ENCODE results near the gene SH3RF3.

The SH3RF3 gene

GRCh38 chr2:109352898-109353689 is 224.1 kb downstream of the SH3RF3 start:
- no peak for DNase-seq (ENCODE audit: low spot score)

- no peak for DNase-seq (ENCODE audit: low spot score)
Observed at GRCh38 chr2:109353806-109354745, 225.1 kb downstream of the SH3RF3 start.

GRCh38 chr2:109355192-109355843 is 226.3 kb downstream of the SH3RF3 start:
- DNase-seq (ENCODE audit: low spot score) = no peak

- no peak for DNase-seq (ENCODE audit: low spot score)
Observed at GRCh38 chr2:109356324-109357035, 227.5 kb downstream of the SH3RF3 start.

- no peak for DNase-seq (ENCODE audit: low spot score)
Observed at GRCh38 chr2:109364217-109364616, 235.2 kb downstream of the SH3RF3 start.

GRCh38 chr2:109365131-109365530 is 236.1 kb downstream of the SH3RF3 start:
- no peak for DNase-seq (ENCODE audit: low spot score)

- DNase-seq (ENCODE audit: low spot score) = no peak
Observed at GRCh38 chr2:109367683-109368082, 238.7 kb downstream of the SH3RF3 start.

GRCh38 chr2:109368798-109369197 is 239.8 kb downstream of the SH3RF3 start:
- no peak for DNase-seq (ENCODE audit: low spot score)

- DNase-seq (ENCODE audit: low spot score) = no peak
Observed at GRCh38 chr2:109369671-109370191, 240.7 kb downstream of the SH3RF3 start.

GRCh38 chr2:109370399-109371035 is 241.5 kb downstream of the SH3RF3 start:
- no peak for DNase-seq (ENCODE audit: low spot score)

GRCh38 chr2:109371481-109372170 is 242.6 kb downstream of the SH3RF3 start:
- DNase-seq (ENCODE audit: low spot score) = no peak

- DNase-seq (ENCODE audit: low spot score) = no peak
Observed at GRCh38 chr2:109372171-109372568, 243.2 kb downstream of the SH3RF3 start.

GRCh38 chr2:109372614-109373013 is 243.6 kb downstream of the SH3RF3 start:
- DNase-seq (ENCODE audit: low spot score) = no peak

- no peak for DNase-seq (ENCODE audit: low spot score)
Observed at GRCh38 chr2:109373791-109374547, 245.0 kb downstream of the SH3RF3 start.

GRCh38 chr2:109374548-109375130 is 245.6 kb downstream of the SH3RF3 start:
- DNase-seq (ENCODE audit: low spot score) = no peak

GRCh38 chr2:109375131-109375561 is 246.1 kb downstream of the SH3RF3 start:
- no peak for DNase-seq (ENCODE audit: low spot score)

GRCh38 chr2:109375656-109376055 is 246.7 kb downstream of the SH3RF3 start:
- DNase-seq (ENCODE audit: low spot score) = no peak

- DNase-seq (ENCODE audit: low spot score) = no peak
Observed at GRCh38 chr2:109376115-109376514, 247.1 kb downstream of the SH3RF3 start.

GRCh38 chr2:109376796-109377495 is 247.9 kb downstream of the SH3RF3 start:
- no peak for DNase-seq (ENCODE audit: low spot score)

Measured in NAMALWA (cell line).